ENCODE results near the gene NDP. TPM values are rescaled to one million over a fixed set of nuclear protein-coding genes. Genes with fewer than 3 reads are reported as not detected.

The NDP gene
- total and polyA plus RNA-seq, 2 donors (not counting 1 experiment from before 2014, with no cell fraction given) = not detected

DNA sequence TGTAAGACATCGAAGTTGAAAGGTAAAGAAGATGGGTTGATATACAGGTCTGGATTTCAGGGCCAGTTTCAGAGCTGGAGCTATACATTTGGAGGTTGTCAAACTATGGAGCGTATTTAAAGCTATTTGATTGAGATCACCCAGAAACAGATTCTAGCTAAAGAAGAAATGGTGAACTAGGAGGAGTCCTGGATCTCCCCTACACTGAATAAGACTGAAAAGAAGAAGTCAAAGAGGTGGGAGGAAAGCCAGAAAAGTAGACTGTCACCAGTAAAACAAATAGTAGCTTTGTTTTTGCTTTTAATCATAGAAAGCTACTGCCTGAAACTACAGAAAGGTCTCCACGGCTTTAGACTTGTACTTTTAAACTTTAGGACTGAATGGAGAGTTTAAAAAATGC lies 5.0 kb upstream of the NDP start:
- CTCF ChIA-PET = no interaction called here

DNA sequence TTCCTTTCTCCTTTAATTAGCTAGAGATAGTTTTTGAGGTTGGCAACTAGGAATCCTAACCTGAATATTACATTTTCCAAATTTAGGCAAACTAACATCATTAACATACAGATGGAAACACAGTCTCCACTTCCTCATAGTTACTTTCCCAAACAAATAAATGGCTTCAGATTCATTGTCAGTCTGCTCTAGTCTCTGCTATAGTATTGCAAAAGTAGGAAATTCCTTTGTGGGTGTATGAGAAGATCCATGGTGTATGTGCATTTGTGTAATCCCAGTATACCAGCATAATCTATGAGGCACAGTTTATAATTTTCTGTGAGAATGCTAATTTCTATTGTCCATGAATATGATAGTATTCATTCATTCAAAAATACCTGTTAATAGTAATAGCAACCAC lies 3.0 kb upstream of the NDP start:
- Mint-ChIP-seq H3K9me3 (ENCODE audit: insufficient read depth) (no peaks in the 10 kb centered on the region), H3K4me3 (no peak overlapping the region), H3K4me1 (peaks cover 12% of the 10 kb centered on the region), H3K27ac (no peak overlapping the region), H3K27me3 (peaks cover 30% of the 10 kb centered on the region)
- H4K20me1 ChIP-seq (ENCODE audit: control insufficient read depth, insufficient read depth, low read length, poor library complexity, severe bottlenecking) = no peaks in the 10 kb centered on the region
- H3K36me3 ChIP-seq (replicated peaks in 1 of 2; ENCODE audit: control extremely low read depth in 1 of 2, control insufficient read depth in 1 of 2, extremely low read depth in 1 of 2, insufficient read depth in 2 of 2, low read length in 1 of 2) = no peaks in the 10 kb centered on the region
- H3K4me1 ChIP-seq (ENCODE audit: control insufficient read depth in 2 of 2, insufficient read depth in 2 of 2, low read length in 2 of 2) = peaks cover 10 to 11% of the 10 kb centered on the region in 2 donors
- no peak overlapping the region for H3K4me3 ChIP-seq (ENCODE audit: control extremely low read depth in 1 of 5, extremely low read depth in 1 of 5, insufficient read depth in 1 of 5, low read depth in 2 of 5, low read length in 4 of 5)
- ATAC-seq (ENCODE audit: low read depth) (no peak), DNase-seq (no peak)
- CTCF ChIA-PET = no interaction called here
- no peak overlapping the region for H3K27ac ChIP-seq (ENCODE audit: low read length in 2 of 2)
- TF ChIP-seq, protein P1, sequence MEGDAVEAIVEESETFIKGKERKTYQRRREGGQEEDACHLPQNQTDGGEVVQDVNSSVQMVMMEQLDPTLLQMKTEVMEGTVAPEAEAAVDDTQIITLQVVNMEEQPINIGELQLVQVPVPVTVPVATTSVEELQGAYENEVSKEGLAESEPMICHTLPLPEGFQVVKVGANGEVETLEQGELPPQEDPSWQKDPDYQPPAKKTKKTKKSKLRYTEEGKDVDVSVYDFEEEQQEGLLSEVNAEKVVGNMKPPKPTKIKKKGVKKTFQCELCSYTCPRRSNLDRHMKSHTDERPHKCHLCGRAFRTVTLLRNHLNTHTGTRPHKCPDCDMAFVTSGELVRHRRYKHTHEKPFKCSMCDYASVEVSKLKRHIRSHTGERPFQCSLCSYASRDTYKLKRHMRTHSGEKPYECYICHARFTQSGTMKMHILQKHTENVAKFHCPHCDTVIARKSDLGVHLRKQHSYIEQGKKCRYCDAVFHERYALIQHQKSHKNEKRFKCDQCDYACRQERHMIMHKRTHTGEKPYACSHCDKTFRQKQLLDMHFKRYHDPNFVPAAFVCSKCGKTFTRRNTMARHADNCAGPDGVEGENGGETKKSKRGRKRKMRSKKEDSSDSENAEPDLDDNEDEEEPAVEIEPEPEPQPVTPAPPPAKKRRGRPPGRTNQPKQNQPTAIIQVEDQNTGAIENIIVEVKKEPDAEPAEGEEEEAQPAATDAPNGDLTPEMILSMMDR (IDR thresholded peaks at IDR 0.05) = no peak
- TF ChIP-seq EZH2 (IDR thresholded peaks at IDR 0.05; ENCODE audit: borderline replicate concordance, insufficient read depth, low read depth, low read length, poor library complexity, severe bottlenecking) = no peak
- intact Hi-C loops (cut with micrococcal nuclease) = no loop called here
- POLR2A ChIA-PET = no interaction called here
- H3K79me2 ChIP-seq (ENCODE audit: control insufficient read depth, insufficient read depth, low read length) = no peaks in the 10 kb centered on the region
- peaks cover 0 to 21% (median 2%) of the 10 kb centered on the region in 4 experiments for H3K27me3 ChIP-seq (replicated peaks in 1 of 4; ENCODE audit: control extremely low read depth in 1 of 4, control insufficient read depth in 3 of 4, insufficient read depth in 4 of 4, low read length in 3 of 4)
- no peak overlapping the region for H2AFZ ChIP-seq (ENCODE audit: insufficient read depth, low read depth, low read length, poor library complexity, severe bottlenecking)
- no peak overlapping the region for H3K9ac ChIP-seq (ENCODE audit: low read length)
- H3K9me3 ChIP-seq (ENCODE audit: control extremely low read depth in 1 of 3, control insufficient read depth in 2 of 3, insufficient read depth in 1 of 3, low read length in 2 of 3) = no peaks in the 10 kb centered on the region
- H3K4me2 ChIP-seq (replicated peaks; ENCODE audit: low read depth, low read length, poor library complexity, severe bottlenecking) = no peak overlapping the region

More for the DNA sequence above, 5.0 kb upstream of the NDP start:
- Mint-ChIP-seq H3K9me3 (ENCODE audit: insufficient read depth) (no peaks in the 10 kb centered on the region), H3K4me3 (no peak overlapping the region), H3K27me3 (peaks cover 24% of the 10 kb centered on the region), H3K4me1 (peaks cover 8% of the 10 kb centered on the region), H3K27ac (no peak overlapping the region)
- intact Hi-C loops (cut with micrococcal nuclease) = no loop called here
- H3K36me3 ChIP-seq (replicated peaks in 1 of 2; ENCODE audit: control extremely low read depth in 1 of 2, control insufficient read depth in 1 of 2, extremely low read depth in 1 of 2, insufficient read depth in 2 of 2, low read length in 1 of 2) = no peaks in the 10 kb centered on the region
- POLR2A ChIA-PET = no interaction called here
- no peak overlapping the region for H3K9ac ChIP-seq (ENCODE audit: low read length)
- TF ChIP-seq EZH2 (IDR thresholded peaks at IDR 0.05; ENCODE audit: borderline replicate concordance, insufficient read depth, low read depth, low read length, poor library complexity, severe bottlenecking) = no peak
- TF ChIP-seq, protein P1 (IDR thresholded peaks at IDR 0.05) = no peak
- DNase-seq (no peak), ATAC-seq (ENCODE audit: low read depth) (no peak)
- no peak overlapping the region for H3K4me2 ChIP-seq (replicated peaks; ENCODE audit: low read depth, low read length, poor library complexity, severe bottlenecking)
- no peaks in the 10 kb centered on the region for H4K20me1 ChIP-seq (ENCODE audit: control insufficient read depth, insufficient read depth, low read length, poor library complexity, severe bottlenecking)
- no peak overlapping the region for H3K27ac ChIP-seq (ENCODE audit: low read length in 2 of 2)
- WGBS (ENCODE audit: insufficient coverage) = no CpG with 5 or more reads among the region's 3 CpGs
- H3K4me3 ChIP-seq (ENCODE audit: control extremely low read depth in 1 of 5, extremely low read depth in 1 of 5, insufficient read depth in 1 of 5, low read depth in 2 of 5, low read length in 4 of 5) = no peak overlapping the region
- H3K79me2 ChIP-seq (ENCODE audit: control insufficient read depth, insufficient read depth, low read length) = no peaks in the 10 kb centered on the region
- H3K9me3 ChIP-seq (ENCODE audit: control extremely low read depth in 1 of 3, control insufficient read depth in 2 of 3, insufficient read depth in 1 of 3, low read length in 2 of 3) = no peaks in the 10 kb centered on the region
- H3K4me1 ChIP-seq (ENCODE audit: control insufficient read depth in 2 of 2, insufficient read depth in 2 of 2, low read length in 2 of 2) = peaks cover 6% of the 10 kb centered on the region in 2 donors
- peaks cover 0 to 7% (median 0%) of the 10 kb centered on the region in 4 experiments for H3K27me3 ChIP-seq (replicated peaks in 1 of 4; ENCODE audit: control extremely low read depth in 1 of 4, control insufficient read depth in 3 of 4, insufficient read depth in 4 of 4, low read length in 3 of 4)
- H2AFZ ChIP-seq (ENCODE audit: insufficient read depth, low read depth, low read length, poor library complexity, severe bottlenecking) = no peak overlapping the region
